ENCODE results near the gene PCBP2. TPM values are rescaled to one million over a fixed set of nuclear protein-coding genes. Genes with fewer than 3 reads are reported as not detected.

Gene PCBP2
- total RNA-seq, 1 donor from 2014 or later = 300 TPM

DNA sequence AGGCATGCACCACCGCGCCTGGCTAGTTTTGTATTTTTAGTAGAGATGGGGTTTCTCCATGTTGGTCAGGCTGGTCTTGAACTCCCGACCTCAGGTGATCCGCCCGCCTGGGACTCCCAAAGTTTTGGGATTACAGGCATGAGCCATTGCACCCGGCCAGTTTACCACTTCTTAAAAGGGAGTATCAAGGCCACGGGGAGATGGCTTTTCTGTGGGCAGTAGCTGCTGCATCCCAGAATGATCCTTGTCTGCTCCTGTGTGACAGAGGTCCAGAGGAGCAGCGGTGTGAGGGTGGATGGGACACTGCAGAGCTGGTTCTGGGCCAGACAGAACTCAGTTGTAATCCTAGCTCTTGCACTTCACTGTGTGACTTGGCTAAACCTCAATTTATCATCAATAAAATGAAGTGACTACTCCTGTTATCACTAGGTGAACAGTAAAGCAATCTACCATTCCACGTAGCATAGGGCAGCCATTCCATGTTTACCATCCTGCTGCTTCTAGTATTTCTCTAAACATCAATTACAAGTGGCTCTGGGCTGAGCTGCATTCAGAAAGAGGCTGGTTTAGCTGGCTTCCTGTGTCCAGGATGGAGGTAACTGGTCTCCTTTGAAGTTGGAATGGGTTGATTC is 58.4 kb downstream of the PCBP2 start:
- no peak for DNase-seq

DNA sequence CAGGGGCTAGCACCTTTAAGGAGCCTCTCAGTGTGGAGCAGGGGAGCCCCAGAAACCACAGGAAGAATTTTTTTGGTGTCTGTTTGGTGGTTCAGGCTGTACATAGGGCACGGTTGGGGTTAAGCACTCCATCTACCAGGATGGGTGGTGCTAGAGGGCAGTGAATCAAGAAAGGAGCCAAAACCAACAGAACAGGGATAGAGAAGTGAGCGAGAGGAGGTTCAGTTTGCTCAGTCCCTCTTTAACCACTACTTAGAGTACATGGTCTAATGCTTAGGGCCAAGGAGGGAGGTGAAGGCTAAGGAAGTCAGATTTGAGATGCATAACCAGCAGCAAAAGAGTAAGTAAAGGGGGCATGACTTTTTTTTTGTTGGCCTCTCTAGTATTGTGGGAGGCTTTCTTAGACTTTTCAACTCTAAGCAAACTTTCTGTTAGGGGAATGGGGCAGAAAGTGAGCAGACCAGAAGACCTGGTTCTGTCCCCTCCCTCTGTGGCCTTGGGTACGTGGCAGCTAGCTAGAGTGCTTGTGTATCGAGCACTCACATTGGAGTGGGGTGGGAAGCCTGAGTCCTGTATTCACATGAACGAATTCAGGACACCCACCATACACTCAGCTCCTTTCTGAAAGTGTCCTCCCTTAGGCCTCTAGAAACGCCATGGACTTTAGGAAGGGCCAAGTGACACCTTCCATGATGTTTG is 62.0 kb downstream of the PCBP2 start:
- no peak for DNase-seq

DNA sequence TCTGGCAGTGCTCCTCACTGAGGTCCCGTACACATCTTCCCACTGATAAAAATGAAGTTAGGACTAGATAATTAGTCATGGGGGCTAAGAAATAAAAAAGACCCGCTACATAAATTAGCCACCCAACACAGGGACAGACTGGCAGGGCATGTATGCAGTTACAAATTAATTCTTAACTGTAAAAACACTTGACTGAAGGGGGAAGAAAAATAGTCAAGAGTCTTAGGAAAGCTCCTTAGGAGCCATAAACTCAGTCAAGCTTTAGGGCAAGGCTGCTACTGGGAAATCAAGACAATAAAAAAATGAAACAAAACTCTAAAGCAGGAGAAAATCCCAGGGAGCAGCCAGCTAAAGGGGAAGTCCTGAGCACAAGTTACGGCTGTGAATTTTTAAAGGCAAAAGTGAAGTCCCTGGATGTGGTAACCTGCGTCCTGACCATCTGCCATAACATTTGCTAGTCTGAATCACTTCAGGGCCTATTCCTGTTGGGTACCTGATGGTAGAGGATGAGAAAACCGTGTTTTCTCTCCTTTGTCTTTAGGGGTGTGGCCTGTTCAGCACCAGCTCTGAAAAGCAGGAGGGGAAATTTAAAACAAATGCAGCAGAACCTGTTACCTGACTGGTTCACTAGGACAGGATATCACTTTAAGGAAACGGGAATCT is 62.9 kb downstream of the PCBP2 start:
- DNase-seq = no peak

DNA sequence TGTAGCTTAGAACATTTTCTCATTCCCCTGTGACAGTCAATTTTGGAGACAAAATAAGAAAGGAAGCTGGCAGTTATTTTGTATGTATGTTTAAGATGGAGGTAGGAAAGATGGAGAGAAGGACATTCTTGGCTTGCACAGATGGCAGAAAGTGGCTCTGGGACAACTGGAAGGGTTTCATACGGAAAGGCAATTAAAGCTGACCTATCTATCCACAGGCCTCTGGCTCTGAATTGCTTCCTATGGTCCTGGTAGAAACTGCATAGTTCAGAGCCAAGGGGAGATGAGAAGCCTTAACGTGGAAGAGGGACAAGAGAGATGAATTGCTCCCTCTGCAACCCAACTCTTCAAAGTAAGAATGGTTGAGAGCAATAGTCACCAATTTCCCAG is 63.4 kb downstream of the PCBP2 start:
- DNase-seq = no peak

DNA sequence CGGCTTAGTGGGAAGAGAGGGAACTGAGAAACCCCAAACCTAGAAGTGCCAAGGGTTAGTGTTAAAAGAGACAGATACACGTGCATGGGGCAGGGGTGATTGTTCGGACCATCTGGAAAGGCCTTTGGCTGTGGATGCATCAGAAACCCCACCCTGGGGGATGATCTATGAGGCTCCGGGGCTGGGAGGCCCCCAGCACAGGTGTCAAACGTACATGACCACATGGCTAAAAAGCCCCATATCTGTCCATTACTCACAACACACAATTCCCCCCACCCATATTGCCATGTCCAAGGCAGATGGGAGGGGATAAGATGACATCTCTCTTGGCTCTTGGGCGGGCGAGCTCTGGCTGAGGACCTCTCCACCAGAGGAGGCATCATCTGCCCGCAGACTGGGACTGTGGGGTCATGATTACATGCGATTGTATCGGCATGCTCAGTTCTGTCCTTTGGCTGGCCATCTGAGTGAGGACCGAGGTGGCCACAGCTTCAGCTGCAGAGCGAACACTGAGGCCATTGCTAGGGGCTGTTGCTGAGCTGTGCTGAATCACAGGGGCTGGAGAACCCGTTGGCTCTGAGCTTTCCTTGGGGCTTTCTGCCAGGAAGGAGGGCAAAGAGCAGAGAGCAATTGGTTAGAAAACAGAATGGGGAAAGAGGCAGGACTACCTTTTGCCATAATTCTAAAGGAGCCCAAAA is 65.0 kb downstream of the PCBP2 start:
- DNase-seq = no peak

DNA sequence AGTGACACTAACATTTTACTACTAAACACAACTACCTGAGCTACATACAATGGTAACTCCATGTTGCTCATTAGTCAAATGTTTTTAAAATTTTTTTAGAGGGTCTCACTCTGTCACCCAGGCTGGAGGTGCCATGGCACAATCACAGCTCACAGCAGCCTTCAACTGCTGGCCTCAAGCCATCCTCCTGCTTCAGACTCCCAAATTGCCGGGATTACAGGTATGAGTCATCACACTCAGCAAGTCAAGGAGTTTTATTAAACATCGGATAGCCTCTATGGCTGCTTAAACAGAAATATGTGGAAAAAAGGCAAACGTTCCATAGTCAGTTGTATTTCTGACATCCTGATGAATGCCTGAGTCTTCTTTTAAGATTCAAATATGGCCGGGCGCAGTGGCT is 66.5 kb downstream of the PCBP2 start:
- no peak for DNase-seq

DNA sequence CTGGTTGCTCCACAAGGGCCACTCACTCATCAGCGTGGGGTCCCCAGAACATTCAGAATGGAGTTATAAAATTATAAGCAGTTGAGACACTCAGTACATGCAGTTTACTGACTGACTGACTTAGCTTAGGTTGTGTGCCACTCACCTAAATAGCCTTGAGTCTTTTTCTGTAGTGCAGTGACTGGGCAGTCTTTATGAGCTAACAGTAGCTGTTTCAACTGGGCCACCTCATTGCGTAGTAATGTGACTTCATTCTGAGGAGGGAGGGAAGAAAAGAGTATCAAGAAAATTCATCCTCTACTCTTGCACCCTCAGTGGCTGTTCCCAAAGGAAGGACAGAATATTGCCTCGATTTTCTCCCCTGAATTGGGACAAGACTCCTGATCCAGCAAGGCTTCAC is 71.2 kb downstream of the PCBP2 start:
- no peak for DNase-seq

DNA sequence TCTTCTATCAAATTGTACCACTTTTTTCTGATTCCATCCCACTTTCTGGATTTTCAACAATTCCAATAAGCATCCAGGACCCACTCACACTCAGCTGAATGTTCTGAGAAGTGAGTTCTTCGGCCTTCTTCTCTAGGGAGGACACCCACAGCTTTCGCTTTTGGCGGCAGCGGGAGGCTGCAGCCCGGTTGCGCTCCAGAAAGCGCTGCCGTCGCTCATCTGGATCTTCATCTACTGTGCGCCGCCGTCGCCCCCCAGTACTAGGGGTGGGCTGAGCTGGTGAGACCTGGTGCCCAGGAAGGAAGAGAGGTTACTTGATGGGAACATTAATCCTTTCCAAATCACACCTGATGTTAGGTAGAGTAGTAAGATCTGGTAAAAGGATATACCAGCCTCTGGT is 72.6 kb downstream of the PCBP2 start:
- DNase-seq = no peak

DNA sequence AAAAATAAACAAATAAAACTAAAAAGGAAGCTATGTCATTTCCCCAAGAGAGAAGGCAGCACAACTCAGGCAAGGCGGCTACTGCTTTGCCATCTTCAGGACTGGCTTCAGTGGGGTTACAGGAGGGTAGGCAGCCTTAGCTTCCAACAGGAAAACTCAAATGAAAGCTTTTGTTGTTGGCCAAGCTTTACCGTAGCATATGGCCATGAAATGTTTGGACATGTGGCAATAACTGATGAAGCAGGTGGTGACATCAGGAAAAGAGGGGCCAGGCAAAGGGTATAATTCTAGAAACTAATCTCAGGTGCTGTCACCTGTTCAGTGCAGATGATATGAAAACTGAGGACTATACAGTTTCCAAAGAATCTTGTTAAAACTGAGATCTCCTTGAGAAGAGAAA is 78.2 kb downstream of the PCBP2 start:
- DNase-seq = no peak

Small RNA genes lying within 50 kb of the gene (small RNA-seq; reads per million reads assigned to genes)
- not detected for gene AC023509.3 (ENCODE audit: low replicate concordance)

Other genes with a start within 250 kb of the PCBP2 start
- 1.2 TPM for gene ITGB7, start 244.9 kb upstream of the PCBP2 start, total RNA-seq
- gene RARG, start 219.9 kb upstream of the PCBP2 start, total RNA-seq = 47.1 TPM
- gene ESPL1, start 183.8 kb upstream of the PCBP2 start, total RNA-seq = 8.9 TPM
- 300 TPM for gene PFDN5, start 156.6 kb upstream of the PCBP2 start, total RNA-seq
- gene MYG1, start 152.4 kb upstream of the PCBP2 start, total RNA-seq = 29.5 TPM
- gene AAAS, start 130.5 kb upstream of the PCBP2 start, total RNA-seq = 46.0 TPM
- not detected for gene SP7, start 115.7 kb upstream of the PCBP2 start, total RNA-seq
- gene SP1, start 71.9 kb upstream of the PCBP2 start, total RNA-seq = 53.1 TPM
- gene AMHR2, start 28.2 kb upstream of the PCBP2 start, total RNA-seq = not detected
- gene PRR13, start 10.4 kb upstream of the PCBP2 start, total RNA-seq = 13.0 TPM
- gene MAP3K12, start 47.4 kb downstream of the PCBP2 start, total RNA-seq = 17.3 TPM
- gene TARBP2, start 49.2 kb downstream of the PCBP2 start, total RNA-seq = 16.1 TPM
- not detected for gene NPFF, start 55.4 kb downstream of the PCBP2 start, total RNA-seq
- gene ATF7, start 174.3 kb downstream of the PCBP2 start, total RNA-seq = 21.1 TPM
- 241 TPM for gene ATP5MC2, start 224.0 kb downstream of the PCBP2 start, total RNA-seq